ENCODE results near the gene FXYD1.

FXYD1 gene

DNA sequence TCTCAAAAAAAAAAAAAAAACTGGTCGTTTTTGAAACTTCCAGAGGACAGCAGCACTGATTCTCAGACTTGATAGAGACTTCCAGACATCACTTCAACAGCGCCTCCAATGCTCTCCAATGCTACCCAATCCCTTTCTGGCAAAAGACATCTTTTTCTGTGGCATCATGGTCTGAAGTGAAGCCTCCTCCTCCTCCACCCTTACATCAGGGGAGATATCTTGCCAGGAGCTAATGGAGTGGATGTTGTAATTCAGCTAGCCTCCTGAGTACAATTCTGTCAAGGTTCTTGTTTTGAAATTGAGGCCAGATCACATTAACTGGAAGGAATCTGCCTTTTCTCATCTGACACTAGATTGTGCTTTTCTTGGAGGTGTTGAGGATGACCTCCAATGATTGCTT lies 40.1 kb downstream of the FXYD1 start:
- Histone ChIP-seq H3K4me1 (ENCODE audit: control insufficient read depth, insufficient read depth, low read length) (no peaks in the 10 kb centered on the region), H3K9ac (ENCODE audit: low read length in 2 of 2) (no peak overlapping the region), H3K27me3 (ENCODE audit: control insufficient read depth in 1 of 2, insufficient read depth in 2 of 2, low read length in 2 of 2) (peaks cover 0 to 2% of the 10 kb centered on the region in 2 donors), H3K4me3 (ENCODE audit: low read length in 2 of 2) (no peak overlapping the region), H3K36me3 (ENCODE audit: control insufficient read depth in 2 of 2, insufficient read depth in 2 of 2, low read length in 2 of 2) (no peaks in the 10 kb centered on the region), H3K27ac (ENCODE audit: low read length) (no peak overlapping the region), H3K9me3 (ENCODE audit: control insufficient read depth in 2 of 2, low read length in 2 of 2) (peaks cover 0 to 3% of the 10 kb centered on the region in 2 donors)

DNA sequence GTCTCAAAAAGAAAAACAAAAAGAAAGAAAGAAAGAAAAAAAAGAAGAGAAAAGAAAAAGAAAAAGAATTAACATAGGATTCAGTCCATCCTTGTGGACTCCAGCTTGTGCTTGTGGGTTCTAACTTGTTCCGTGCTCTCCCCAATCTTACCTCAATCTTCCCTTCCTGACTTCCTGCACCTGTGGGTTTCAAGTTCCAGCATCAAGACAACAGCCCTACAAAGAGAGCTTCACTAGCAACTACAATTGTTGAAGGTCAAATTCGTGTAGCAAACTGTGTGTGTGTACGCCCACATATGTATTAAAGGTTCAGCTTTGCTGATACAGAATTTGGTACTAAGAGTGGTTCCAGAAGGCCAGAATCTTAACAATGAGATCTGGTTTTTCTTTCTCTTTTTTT lies 41.2 kb downstream of the FXYD1 start:
- no peak overlapping the region for H3K4me3 ChIP-seq (ENCODE audit: low read length in 2 of 2)
- H3K36me3 ChIP-seq (ENCODE audit: control insufficient read depth in 2 of 2, insufficient read depth in 2 of 2, low read length in 2 of 2) = no peaks in the 10 kb centered on the region
- no peak overlapping the region for H3K27ac ChIP-seq (ENCODE audit: low read length)
- peaks cover 0 to 2% of the 10 kb centered on the region in 2 donors for H3K27me3 ChIP-seq (ENCODE audit: control insufficient read depth in 1 of 2, insufficient read depth in 2 of 2, low read length in 2 of 2)
- no peak overlapping the region for H3K9ac ChIP-seq (ENCODE audit: low read length in 2 of 2)
- peaks cover 0 to 3% of the 10 kb centered on the region in 2 donors for H3K9me3 ChIP-seq (ENCODE audit: control insufficient read depth in 2 of 2, low read length in 2 of 2)
- no peaks in the 10 kb centered on the region for H3K4me1 ChIP-seq (ENCODE audit: control insufficient read depth, insufficient read depth, low read length)

DNA sequence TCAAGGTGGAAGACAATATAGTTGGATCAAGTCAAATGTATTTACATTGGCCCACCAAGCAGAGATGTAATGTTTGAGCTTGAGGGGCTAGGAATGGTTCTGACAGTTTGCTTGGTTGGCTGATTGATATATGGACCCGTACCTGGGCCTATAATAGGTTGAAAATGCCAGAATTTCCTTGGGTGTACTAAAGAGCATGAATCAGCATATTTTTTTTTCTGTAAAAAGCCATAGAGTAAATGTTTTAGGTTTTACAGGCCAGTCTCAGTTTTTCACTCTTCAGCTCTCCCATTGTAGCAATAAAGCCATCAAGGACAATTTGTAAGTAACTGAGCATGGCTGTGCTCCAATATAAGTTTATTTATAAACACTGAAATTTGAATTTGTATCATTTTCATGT lies 42.8 kb downstream of the FXYD1 start:
- H3K36me3 ChIP-seq (ENCODE audit: control insufficient read depth in 2 of 2, insufficient read depth in 2 of 2, low read length in 2 of 2) = no peaks in the 10 kb centered on the region
- H3K27me3 ChIP-seq (ENCODE audit: control insufficient read depth in 1 of 2, insufficient read depth in 2 of 2, low read length in 2 of 2) = no peaks in the 10 kb centered on the region
- H3K4me1 ChIP-seq (ENCODE audit: control insufficient read depth, insufficient read depth, low read length) = no peaks in the 10 kb centered on the region
- H3K9me3 ChIP-seq (ENCODE audit: control insufficient read depth in 2 of 2, low read length in 2 of 2) = peaks cover 0 to 3% of the 10 kb centered on the region in 2 donors
- no peak overlapping the region for H3K27ac ChIP-seq (ENCODE audit: low read length)
- no peak overlapping the region for H3K4me3 ChIP-seq (ENCODE audit: low read length in 2 of 2)
- H3K9ac ChIP-seq (ENCODE audit: low read length in 2 of 2) = no peak overlapping the region

DNA sequence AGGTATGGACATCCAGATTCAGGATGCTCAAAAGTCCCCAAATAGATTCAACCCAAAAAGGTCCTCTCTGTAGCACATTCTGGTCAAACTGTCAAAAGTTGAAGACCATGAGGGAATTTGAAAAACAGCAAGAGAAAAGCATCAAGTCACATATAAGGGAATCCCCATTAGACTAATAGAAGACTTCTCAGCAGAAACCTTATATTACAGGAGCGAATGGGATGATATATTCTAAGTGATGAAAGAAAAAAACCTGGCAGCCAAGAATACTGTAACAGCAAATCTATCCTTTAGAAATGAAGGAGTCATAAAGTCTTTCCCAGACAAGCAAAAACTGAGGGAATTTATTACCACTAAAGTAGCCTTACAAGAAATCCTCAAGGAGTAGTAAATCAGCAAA lies 45.6 kb downstream of the FXYD1 start:
- Histone ChIP-seq H3K27ac (ENCODE audit: low read length) (no peak overlapping the region), H3K36me3 (ENCODE audit: control insufficient read depth in 2 of 2, insufficient read depth in 2 of 2, low read length in 2 of 2) (no peaks in the 10 kb centered on the region), H3K9ac (ENCODE audit: low read length in 2 of 2) (no peak overlapping the region), H3K27me3 (ENCODE audit: control insufficient read depth in 1 of 2, insufficient read depth in 2 of 2, low read length in 2 of 2) (no peaks in the 10 kb centered on the region), H3K4me1 (ENCODE audit: control insufficient read depth, insufficient read depth, low read length) (no peaks in the 10 kb centered on the region), H3K4me3 (ENCODE audit: low read length in 2 of 2) (no peak overlapping the region), H3K9me3 (ENCODE audit: control insufficient read depth in 2 of 2, low read length in 2 of 2) (peaks cover 0 to 3% of the 10 kb centered on the region in 2 donors)

DNA sequence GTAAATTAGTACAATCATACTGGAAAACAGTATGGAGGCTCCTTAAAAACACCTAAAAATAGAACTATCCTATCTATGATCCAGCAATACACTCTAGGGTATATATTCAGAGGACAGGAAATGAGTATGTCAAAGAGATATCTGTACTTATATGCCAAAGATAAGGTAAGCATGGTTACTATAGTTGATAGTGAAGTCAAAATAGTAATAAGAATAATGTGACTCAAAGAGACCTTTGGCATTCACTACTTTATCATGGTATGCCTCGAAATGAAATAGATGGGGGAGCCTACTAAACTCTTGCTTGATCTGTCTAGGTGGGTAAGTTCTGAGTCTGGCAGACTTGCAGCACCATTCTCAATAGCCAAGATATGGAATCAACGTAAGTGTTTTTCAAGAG lies 46.3 kb downstream of the FXYD1 start:
- Histone ChIP-seq H3K4me1 (ENCODE audit: control insufficient read depth, insufficient read depth, low read length) (no peaks in the 10 kb centered on the region), H3K36me3 (ENCODE audit: control insufficient read depth in 2 of 2, insufficient read depth in 2 of 2, low read length in 2 of 2) (no peaks in the 10 kb centered on the region), H3K27ac (ENCODE audit: low read length) (no peak overlapping the region), H3K4me3 (ENCODE audit: low read length in 2 of 2) (no peak overlapping the region), H3K9me3 (ENCODE audit: control insufficient read depth in 2 of 2, low read length in 2 of 2) (peaks cover 0 to 3% of the 10 kb centered on the region in 2 donors), H3K27me3 (ENCODE audit: control insufficient read depth in 1 of 2, insufficient read depth in 2 of 2, low read length in 2 of 2) (no peaks in the 10 kb centered on the region), H3K9ac (ENCODE audit: low read length in 2 of 2) (no peak overlapping the region)

Data from stomach smooth muscle (tissue), 2 donors.